ENCODE measurements around the gene KLHDC8A.
"Not testable (repeated sequence)": the region's sequence is repeated elsewhere in the genome, so short reads cannot be mapped to it uniquely, and the experiment has no call there.

KLHDC8A gene

GRCh38 chr1:205356440-205357139 is at the start of gene KLHDC8A:
TSS of gene KLHDC8A (minus strand) at chr1:205356922. CDS start at chr1:205343604, 13,318 bp downstream.
- no peak for DNase-seq

- DNase-seq = not testable (repeated sequence)
Observed at GRCh38 chr1:205406252-205406651, 49.5 kb upstream of the KLHDC8A start.

- DNase-seq = not testable (repeated sequence)
Observed at GRCh38 chr1:205404484-205404883, 47.8 kb upstream of the KLHDC8A start.

- DNase-seq = no peak
Observed at GRCh38 chr1:205398586-205398985, 41.9 kb upstream of the KLHDC8A start.

- no peak for DNase-seq
Observed at GRCh38 chr1:205396967-205397616, 40.4 kb upstream of the KLHDC8A start.

- DNase-seq = no peak
Observed at GRCh38 chr1:205395616-205396015, 38.9 kb upstream of the KLHDC8A start.

- DNase-seq = no peak
Observed at GRCh38 chr1:205392650-205393049, 35.9 kb upstream of the KLHDC8A start.

- DNase-seq = no peak
Observed at GRCh38 chr1:205391386-205391785, 34.7 kb upstream of the KLHDC8A start.

GRCh38 chr1:205387845-205388244 is 31.1 kb upstream of the KLHDC8A start:
- no peak for DNase-seq

- DNase-seq = not testable (repeated sequence)
Observed at GRCh38 chr1:205382990-205383389, 26.3 kb upstream of the KLHDC8A start.

- DNase-seq = no peak
Observed at GRCh38 chr1:205382561-205382960, 25.8 kb upstream of the KLHDC8A start.

GRCh38 chr1:205381305-205381704 is 24.6 kb upstream of the KLHDC8A start:
- DNase-seq = no peak

GRCh38 chr1:205380882-205381281 is 24.2 kb upstream of the KLHDC8A start:
- DNase-seq = no peak

- DNase-seq = no peak
Observed at GRCh38 chr1:205379056-205379455, 22.3 kb upstream of the KLHDC8A start.

GRCh38 chr1:205377355-205377754 is 20.6 kb upstream of the KLHDC8A start:
- DNase-seq = no peak

GRCh38 chr1:205376739-205377138 is 20.0 kb upstream of the KLHDC8A start:
- no peak for DNase-seq

- no peak for DNase-seq
Observed at GRCh38 chr1:205375835-205376545, 19.3 kb upstream of the KLHDC8A start.

GRCh38 chr1:205374210-205375078 is 17.7 kb upstream of the KLHDC8A start:
- no peak for DNase-seq

- DNase-seq = no peak
Observed at GRCh38 chr1:205373798-205374175, 17.1 kb upstream of the KLHDC8A start.

GRCh38 chr1:205373022-205373797 is 16.5 kb upstream of the KLHDC8A start:
- no peak for DNase-seq

GRCh38 chr1:205371871-205372660 is 15.3 kb upstream of the KLHDC8A start:
- DNase-seq = no peak

Measured in stimulated activated CD4-positive, alpha-beta T cell treated with anti-CD3 and anti-CD28 coated beads, Interleukin-2, amount 100 ng/mL, for 24 hours (primary cell).